Ovary (tissue), 9 donors: ENCODE results near the gene GABBR2. TPM values are rescaled to one million over a fixed set of nuclear protein-coding genes. Genes with fewer than 3 reads are reported as not detected.

Experiments used
- DNase-seq, 5 donors: peaks; one replicate each; pipeline ENCODE4 v3.0.0-alpha.2; 2019 to 2020
- H3K27ac ChIP-seq, 2 donors: fragments of 200-600 bp; one replicate each; pipeline versions ENCODE4 v1.5.1 to v1.8.0; 2019 to 2022
- H3K27me3 ChIP-seq: fragments of 200-600 bp; one replicate; pipeline ENCODE4 v1.8.0; 2022
- H3K36me3 ChIP-seq: fragments of 200-600 bp; sonication (generic); one replicate; pipeline ENCODE4 v1.5.1; 2019
- H3K4me1 ChIP-seq: one replicate; pipeline ENCODE4 v1.8.1; 2013; ENCODE audit warnings: mild to moderate bottlenecking, moderate library complexity; ENCODE audit not compliant: insufficient read depth
- H3K4me3 ChIP-seq: fragments of 200-600 bp; sonication (generic); one replicate; pipeline ENCODE4 v1.5.1; 2017
- H3K9me3 ChIP-seq, 2 donors: fragments of 200-600 bp in 1 of 2; sonication (generic) in 1 of 2; one replicate each; pipeline versions ENCODE4 v1.5.1 to v1.8.1; 2013 to 2019; ENCODE audit warnings: mild to moderate bottlenecking in 1 of 2, moderate library complexity in 1 of 2
- EP300 ChIP-seq: sonication (generic); formaldehyde crosslinking; IDR thresholded peaks from one replicate; pipeline ENCODE4 v1.6.1; 2017; ENCODE audit warnings: antibody characterized with exemption
- POLR2A ChIP-seq: fragments of 450-650 bp; IDR thresholded peaks from one replicate; pipeline ENCODE4 v1.6.1; 2017; ENCODE audit warnings: antibody characterized with exemption, mild to moderate bottlenecking, moderate library complexity
- WGBS, 3 donors: extraction: QIAGEN DNeasy Blood & Tissue Kit in 1 of 3; methylation state at CpG; one replicate each; pipeline versions ENCODE4 v1.1.5 to v1.1.7; 2013 to 2017; 5-methylcytosine and 5-hydroxymethylcytosine counted together
- intact Hi-C, 4 donors: fragments of 100-400 bp; cut with DNase I; formaldehyde crosslinking; loops; one replicate each; pipeline versions ENCODE4 v1.11.0 to v1.15.1; 2022 to 2023
- polyA plus RNA-seq, 2 donors: library from polyadenylated mRNA; stranded (reverse); fragments of 200-250 nt in 1 of 2; fragments of 350-450 nt in 1 of 2; fragmentation: Illumina TruSeq in 1 of 2; extraction: RNeasy Lipid Tissue Mini Kit (QIAGEN cat#74804) in 1 of 2; gene quantifications; one replicate each; pipeline ENCODE4 v1.2.3, GENCODE V29; 2013 to 2014
- total RNA-seq, 7 donors: library from RNA; depleted of rRNA in 2 of 7; stranded (reverse); fragments of >200 nt in 2 of 7; fragmentation: NEBNext Ultra II Directional in 3 of 7; extraction: Animal tissue kit (Norgen Biotek cat#: 25700) in 3 of 7; gene quantifications; one replicate each; pipeline versions ENCODE4 v1.1.0 to v1.2.4, GENCODE V29; 2016 to 2023
- TF ChIP-seq, protein P1 (sequence below), 3 donors: fragments of 450-650 bp in 2 of 3; fragments of 200-600 bp in 1 of 3; IDR thresholded peaks; one replicate each; pipeline versions ENCODE4 v1.5.1 to v1.8.0; 2016 to 2022; ENCODE audit warnings: antibody characterized with exemption in 3 of 3, mild to moderate bottlenecking in 1 of 3
- donor health status: DM: no; HTN: no; CAD: no; lungs with moderate emphysema.
- donor health status: DM: no; HTN: no; CAD: no.
- donor health status: Bipolar disorder and iron deficiency.
- donor health status: DM: yes; HTN: yes; CAD: no.
- donor health status: DM: no; HTN: no; CAD: no.
- donor health status: DM: yes; HTN: yes; CAD: no.

GABBR2 gene
- total and polyA plus RNA-seq, 9 donors = 0.05 to 0.30 (median 0.22) TPM; not detected in 6

GRCh38 chr9:98311541-98311940 lies 397.2 kb downstream of the GABBR2 start:
- no peaks in the 10 kb centered on the region for H3K36me3 ChIP-seq
- no peak for DNase-seq
- no peak overlapping the region for H3K27ac ChIP-seq
- no peak overlapping the region for H3K4me3 ChIP-seq
- H3K9me3 ChIP-seq = no peaks in the 10 kb centered on the region
- intact Hi-C loops = loop anchor here in 1 of 4 donors (10.0 kb wide), 1 partner anchor 463 kb away; no protein-coding TSS in a partner anchor
- H3K4me1 ChIP-seq = no peaks in the 10 kb centered on the region
- H3K27me3 ChIP-seq = no peaks in the 10 kb centered on the region
- TF ChIP-seq EP300 = no peak

DNA sequence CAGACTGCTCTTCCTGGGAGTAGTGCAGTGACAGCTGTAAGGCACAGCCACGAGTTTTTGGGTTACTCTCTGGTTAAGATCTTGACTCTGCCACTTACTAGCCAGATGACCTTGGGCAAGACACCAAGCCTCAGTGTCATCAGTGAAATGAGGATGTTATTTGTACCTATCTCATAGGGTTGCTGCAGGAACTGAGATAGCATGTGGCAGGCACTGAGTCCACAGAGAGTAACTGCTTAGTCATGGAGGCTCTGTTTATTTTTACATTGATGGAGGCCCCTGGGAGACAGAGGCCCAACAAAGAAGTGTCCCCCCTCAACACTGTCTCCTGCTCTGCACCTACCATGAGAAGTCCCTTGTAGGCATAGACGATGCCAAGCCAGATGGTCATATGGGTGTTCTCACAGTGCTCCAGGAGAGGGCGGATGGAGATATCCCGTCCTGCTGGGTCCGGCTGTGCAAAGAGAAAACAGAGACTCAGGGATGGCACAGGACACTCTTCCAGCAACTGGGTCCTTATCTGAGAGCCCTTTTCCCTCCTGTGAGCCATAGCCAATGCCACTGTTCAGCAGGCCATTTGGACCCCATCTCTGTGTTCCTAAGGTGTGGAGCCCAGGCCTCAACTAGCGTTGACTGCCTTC lies 397.9 kb downstream of the GABBR2 start:
- Histone ChIP-seq H3K4me1 (no peaks in the 10 kb centered on the region), H3K27ac (no peak overlapping the region), H3K36me3 (no peaks in the 10 kb centered on the region), H3K9me3 (no peaks in the 10 kb centered on the region), H3K4me3 (no peak overlapping the region), H3K27me3 (no peaks in the 10 kb centered on the region)
- DNase-seq = no peak
- TF ChIP-seq, protein P1, sequence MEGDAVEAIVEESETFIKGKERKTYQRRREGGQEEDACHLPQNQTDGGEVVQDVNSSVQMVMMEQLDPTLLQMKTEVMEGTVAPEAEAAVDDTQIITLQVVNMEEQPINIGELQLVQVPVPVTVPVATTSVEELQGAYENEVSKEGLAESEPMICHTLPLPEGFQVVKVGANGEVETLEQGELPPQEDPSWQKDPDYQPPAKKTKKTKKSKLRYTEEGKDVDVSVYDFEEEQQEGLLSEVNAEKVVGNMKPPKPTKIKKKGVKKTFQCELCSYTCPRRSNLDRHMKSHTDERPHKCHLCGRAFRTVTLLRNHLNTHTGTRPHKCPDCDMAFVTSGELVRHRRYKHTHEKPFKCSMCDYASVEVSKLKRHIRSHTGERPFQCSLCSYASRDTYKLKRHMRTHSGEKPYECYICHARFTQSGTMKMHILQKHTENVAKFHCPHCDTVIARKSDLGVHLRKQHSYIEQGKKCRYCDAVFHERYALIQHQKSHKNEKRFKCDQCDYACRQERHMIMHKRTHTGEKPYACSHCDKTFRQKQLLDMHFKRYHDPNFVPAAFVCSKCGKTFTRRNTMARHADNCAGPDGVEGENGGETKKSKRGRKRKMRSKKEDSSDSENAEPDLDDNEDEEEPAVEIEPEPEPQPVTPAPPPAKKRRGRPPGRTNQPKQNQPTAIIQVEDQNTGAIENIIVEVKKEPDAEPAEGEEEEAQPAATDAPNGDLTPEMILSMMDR (IDR thresholded peaks at IDR 0.05) = no peak
- TF ChIP-seq POLR2A = no peak
- TF ChIP-seq EP300 = no peak
- intact Hi-C loops = loop anchor here in 1 of 4 donors (10.0 kb wide), 1 partner anchor 464 kb away; no protein-coding TSS in a partner anchor
- 83 to 87% (median 85%) methylated on average over 6 of the region's 6 CpGs for WGBS, 3 donors

GRCh38 chr9:98306384-98307145 lies 402.2 kb downstream of the GABBR2 start:
- TF ChIP-seq EP300 = no peak
- TF ChIP-seq POLR2A = no peak
- TF ChIP-seq, protein P1 (IDR thresholded peaks at IDR 0.05) = no peak
- Histone ChIP-seq H3K4me3 (no peak overlapping the region), H3K27ac (no peak overlapping the region), H3K4me1 (peaks cover 1% of the 10 kb centered on the region), H3K9me3 (no peaks in the 10 kb centered on the region), H3K36me3 (no peaks in the 10 kb centered on the region), H3K27me3 (no peaks in the 10 kb centered on the region)
- WGBS, 3 donors = 57 to 64% (median 62%) methylated on average over 7 of the region's 7 CpGs
- no peak for DNase-seq
- intact Hi-C loops = no loop called here

- no peak overlapping the region for H3K4me3 ChIP-seq
- intact Hi-C loops = no loop called here
- H3K36me3 ChIP-seq = no peaks in the 10 kb centered on the region
- WGBS, 3 donors = 76 to 93% (median 85%) methylated on average over 4 of the region's 4 CpGs
- H3K27me3 ChIP-seq = no peaks in the 10 kb centered on the region
- no peak for DNase-seq
- H3K4me1 ChIP-seq = peaks cover 1% of the 10 kb centered on the region
- no peaks in the 10 kb centered on the region for H3K9me3 ChIP-seq
- H3K27ac ChIP-seq = no peak overlapping the region
- TF ChIP-seq POLR2A (no peak), EP300 (no peak)
- TF ChIP-seq, protein P1 (IDR thresholded peaks at IDR 0.05) = no peak
Observed at GRCh38 chr9:98304381-98304780, 404.4 kb downstream of the GABBR2 start.

DNA sequence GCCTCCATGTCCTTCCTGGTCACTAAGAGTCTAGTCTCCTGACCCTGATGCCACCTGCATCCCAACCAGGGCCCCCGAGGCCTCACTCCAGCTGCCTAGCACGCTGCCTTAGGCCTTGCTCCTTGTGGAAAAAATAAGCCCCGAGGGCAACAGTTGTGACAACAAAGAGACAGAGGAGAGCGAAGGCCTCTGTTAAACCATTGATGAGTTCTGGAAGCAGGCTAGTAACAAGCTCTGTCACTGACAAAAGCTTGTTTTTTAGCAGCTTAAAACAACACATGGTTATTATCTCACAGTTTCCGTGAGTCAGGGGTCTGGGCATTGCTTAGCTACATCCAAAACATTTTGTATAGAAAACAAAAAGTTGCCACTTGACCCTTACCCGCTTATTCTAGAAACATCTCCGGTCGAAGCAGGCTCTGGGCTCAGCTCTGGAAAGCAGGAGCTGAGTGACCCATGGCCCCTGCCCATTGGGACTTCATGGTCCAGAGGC lies 405.1 kb downstream of the GABBR2 start:
- TF ChIP-seq, protein P1 (IDR thresholded peaks at IDR 0.05) = no peak
- no peaks in the 10 kb centered on the region for H3K27me3 ChIP-seq
- no peak for DNase-seq
- no peaks in the 10 kb centered on the region for H3K9me3 ChIP-seq
- intact Hi-C loops = no loop called here
- 63 to 80% (median 69%) methylated on average over 8 of the region's 8 CpGs for WGBS, 3 donors
- H3K27ac ChIP-seq = no peak overlapping the region
- H3K4me1 ChIP-seq = peaks cover 1% of the 10 kb centered on the region
- H3K36me3 ChIP-seq = no peaks in the 10 kb centered on the region
- no peak overlapping the region for H3K4me3 ChIP-seq
